ENCODE data around the gene CACNG8.
"Not testable (repeated sequence)": the region's sequence is repeated elsewhere in the genome, so short reads cannot be mapped to it uniquely, and the experiment has no call there.

Gene CACNG8

DNA sequence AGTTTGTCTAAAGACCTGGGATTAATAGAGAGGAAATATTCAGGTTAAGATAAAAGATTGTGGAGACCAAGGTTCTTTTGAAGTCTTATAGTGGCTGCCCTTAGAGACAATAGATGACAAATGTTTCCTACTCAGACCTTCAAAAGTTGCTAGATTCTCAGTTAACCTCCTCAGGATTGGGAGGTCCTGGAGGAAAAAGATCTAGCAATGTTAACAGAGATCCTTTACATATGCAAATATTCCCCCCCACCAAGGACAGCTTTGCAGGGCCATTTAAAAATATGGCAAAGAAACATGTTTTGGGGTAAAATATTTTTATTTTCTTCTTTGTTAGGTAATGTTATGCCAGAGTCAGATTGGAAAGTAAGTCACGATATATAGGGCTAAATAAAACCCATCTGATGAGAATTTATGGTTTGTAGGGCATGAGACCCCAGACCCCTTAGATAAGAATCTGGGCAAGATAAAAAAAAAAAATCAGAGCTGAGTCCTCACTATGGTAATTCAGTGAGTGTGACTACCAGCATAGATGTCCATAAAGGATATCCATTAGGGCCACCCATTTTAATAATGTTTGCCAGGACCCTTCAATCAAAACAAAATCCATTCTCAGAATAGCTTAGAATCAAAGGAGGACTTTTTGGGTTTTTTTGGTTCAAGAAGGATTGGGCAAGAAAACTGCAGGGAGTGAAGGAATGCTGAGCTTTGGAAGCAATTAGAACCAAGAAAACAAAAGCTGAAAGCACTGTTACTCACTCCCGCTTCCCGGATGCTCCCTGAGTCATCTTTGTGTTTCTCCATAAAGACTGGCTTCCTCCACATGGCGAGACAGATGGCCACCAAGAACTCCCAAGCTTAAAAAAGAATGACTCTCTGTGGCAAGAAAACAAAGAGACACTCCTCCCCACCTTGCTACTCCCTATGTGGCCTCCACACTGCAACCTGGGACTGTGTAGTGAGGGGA lies 72.8 kb downstream of the CACNG8 start:
- no peak overlapping the region for H3K4me3 ChIP-seq (ENCODE audit: low read depth, low read length)

DNA sequence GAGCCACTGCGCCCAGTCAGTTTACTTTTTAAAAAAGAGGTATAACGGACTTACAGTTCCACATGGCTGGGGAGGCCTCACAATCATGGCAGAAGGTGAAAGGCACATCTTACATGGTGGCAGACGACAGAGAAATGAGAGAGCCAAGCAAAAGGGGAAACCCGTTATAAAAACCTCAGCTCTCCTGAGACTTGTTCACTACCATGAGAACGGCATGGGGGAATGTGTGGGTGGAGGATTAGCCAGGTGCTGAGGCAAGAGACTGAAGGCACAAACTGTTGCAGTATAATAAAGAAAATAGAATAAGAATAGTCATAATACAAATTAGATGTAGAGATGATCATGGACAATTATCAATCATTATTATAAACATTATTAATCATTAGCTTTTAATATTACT lies 73.8 kb downstream of the CACNG8 start:
- H3K4me3 ChIP-seq (ENCODE audit: low read depth, low read length): not testable (repeated sequence)

More for the DNA sequence above, 72.8 kb downstream of the CACNG8 start:
- TF ChIP-seq, protein P1, sequence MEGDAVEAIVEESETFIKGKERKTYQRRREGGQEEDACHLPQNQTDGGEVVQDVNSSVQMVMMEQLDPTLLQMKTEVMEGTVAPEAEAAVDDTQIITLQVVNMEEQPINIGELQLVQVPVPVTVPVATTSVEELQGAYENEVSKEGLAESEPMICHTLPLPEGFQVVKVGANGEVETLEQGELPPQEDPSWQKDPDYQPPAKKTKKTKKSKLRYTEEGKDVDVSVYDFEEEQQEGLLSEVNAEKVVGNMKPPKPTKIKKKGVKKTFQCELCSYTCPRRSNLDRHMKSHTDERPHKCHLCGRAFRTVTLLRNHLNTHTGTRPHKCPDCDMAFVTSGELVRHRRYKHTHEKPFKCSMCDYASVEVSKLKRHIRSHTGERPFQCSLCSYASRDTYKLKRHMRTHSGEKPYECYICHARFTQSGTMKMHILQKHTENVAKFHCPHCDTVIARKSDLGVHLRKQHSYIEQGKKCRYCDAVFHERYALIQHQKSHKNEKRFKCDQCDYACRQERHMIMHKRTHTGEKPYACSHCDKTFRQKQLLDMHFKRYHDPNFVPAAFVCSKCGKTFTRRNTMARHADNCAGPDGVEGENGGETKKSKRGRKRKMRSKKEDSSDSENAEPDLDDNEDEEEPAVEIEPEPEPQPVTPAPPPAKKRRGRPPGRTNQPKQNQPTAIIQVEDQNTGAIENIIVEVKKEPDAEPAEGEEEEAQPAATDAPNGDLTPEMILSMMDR (IDR thresholded peaks at IDR 0.05; ENCODE audit: low read depth, low read length): no peak

Data from WI38 (cell line).